NCI-H146 (cell line): ENCODE measurements around the gene TTLL1.
"Not testable (repeated sequence)": the region's sequence is repeated elsewhere in the genome, so short reads cannot be mapped to it uniquely, and the experiment has no call there.

Experiments
- DNase-seq: peaks from one replicate; lab custom pipeline; 2025; lab: John Stamatoyannopoulos, UW

The TTLL1 gene

DNA sequence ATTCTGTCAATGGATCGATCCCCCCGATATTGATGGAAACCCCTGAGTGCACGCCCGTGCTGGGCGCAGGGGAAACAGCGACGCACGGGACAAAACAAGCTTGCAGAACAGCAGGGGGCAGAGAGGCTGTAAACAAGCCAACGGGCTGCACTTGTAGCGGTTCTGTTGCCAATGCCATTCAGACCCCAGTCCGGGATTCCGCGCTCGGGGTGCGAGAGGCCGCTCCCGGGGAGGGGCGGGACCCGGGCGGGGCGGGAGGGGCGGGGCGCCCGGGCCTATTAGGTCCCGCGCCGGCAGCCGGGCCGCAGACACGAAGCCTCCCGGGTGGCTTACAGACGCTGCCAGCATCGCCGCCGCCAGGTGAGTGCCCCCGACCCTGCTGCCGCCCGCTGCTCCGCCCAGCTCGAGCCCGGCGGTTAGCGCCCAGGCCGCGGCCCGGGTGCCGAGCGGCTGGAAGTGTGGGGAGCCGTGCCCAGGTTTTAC is 21.3 kb upstream of the TTLL1 start, which contains the start of gene BIK:
TSS of gene BIK (plus strand) at position 307 of the 483 bp plus-strand sequence. CDS start 13,273 bp downstream, outside the sequence.
- peak; percentile 53 for DNase-seq

DNA sequence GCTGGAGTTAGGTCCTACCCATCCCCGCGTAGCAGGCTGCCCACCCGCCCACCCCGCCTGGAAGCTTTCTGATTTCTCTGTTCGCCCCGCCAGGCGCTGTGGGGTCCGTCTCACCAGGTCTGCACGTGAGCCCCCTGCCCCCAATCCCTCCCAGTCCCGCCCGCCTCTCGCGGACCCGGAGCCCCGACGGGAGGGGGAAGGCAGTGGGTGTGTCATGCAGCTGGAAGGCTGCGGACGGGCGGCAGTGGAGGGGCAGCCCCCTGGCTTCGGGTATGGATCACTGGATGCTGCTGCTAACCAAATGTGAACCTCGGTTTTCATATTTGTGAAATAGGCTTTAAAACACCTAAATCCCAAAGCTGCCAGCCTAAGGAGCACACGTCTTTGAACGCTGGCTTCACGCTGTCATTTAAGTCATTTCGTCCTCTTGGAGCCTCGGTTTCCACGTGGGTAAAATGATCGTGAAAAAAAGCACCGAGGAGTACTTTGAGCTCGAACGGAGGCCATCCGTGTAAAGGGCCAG is 20.8 kb upstream of the TTLL1 start:
- no peak for DNase-seq

DNA sequence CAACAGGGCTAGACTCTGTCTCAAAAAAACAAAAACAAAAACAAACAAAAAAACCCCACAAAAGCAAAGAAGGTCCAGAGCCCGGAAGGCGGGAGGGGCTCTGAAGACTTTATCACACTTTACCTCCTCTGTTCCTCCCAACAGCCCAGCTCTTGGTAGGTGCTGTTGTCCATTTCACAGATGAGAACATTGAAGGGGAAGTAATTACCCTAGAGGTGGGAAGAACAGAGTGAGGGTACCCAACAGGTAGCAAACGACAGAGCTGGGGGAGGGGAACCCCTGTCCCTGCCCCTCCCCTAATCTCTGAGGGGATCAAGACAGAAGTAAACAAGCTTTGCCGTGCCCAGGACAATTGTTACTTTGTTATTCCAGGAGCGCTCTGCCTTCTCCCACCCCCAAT is 20.3 kb upstream of the TTLL1 start:
- no peak for DNase-seq

DNA sequence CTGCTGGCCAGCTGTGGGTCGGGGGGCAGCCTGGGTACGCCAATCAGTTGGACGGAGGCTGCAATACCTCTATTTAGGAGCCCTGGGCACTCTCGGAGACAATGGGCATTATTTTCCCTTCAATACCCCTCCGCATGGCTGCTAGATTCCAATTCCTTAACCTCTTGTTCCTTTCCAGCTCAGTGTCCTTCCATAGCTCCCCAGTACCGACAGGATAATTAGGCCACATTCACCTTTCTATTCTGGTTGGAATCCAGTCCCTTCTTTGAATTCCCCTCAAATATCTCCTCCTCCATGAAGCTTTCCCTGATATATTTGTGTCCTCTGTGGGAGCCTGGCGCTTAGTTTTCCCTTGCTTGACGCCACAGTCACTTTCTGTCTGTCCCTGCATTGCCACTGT is 17.1 kb upstream of the TTLL1 start:
- DNase-seq: no peak

DNA sequence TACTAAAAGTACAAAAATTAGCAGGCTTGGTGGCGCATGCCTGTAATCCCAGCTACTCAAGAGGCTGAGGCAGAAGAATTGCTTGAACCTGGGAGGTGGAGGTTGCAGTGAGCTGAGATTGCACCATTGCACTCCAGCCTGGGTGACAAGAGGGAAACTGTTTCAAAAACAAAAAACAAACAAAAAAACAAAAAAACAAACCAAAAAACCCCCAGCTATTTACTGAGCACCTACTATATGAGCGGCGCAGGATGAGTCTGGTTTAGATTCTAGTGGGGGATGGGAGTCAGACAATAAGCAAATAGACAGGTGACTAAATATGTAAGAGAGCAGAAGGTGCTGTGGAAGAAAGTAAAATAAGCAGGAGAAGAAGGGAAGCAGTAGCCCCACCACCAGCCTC is 15.8 kb upstream of the TTLL1 start:
- not testable (repeated sequence) for DNase-seq

DNA sequence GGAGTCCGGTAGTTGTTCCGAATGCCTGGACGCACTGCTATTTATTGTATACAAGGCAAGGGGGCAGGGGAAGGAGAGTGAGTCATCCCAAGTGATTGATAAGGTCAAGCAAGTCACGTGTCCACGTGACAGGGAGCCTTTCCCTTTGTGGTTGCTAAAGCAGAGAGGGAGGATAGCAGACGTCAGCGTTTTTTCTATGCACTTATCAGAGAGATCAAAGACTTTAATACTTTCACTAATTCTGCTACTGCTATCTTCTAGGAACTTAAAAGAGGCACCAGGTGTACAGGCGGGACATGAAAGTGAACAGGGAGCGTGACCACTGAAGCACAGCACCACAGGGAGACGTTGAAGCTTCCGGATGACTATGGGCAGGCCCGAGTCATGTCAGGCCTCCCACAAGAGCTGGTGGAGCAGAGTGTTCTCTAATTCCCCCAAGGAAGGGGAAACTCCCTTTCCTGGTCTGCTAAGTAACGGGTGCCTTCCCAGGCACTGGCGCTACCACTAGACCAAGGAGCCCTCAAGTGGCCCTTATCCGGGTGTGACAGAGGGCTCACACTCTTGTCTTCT is 14.9 kb upstream of the TTLL1 start:
- not testable (repeated sequence) for DNase-seq

DNA sequence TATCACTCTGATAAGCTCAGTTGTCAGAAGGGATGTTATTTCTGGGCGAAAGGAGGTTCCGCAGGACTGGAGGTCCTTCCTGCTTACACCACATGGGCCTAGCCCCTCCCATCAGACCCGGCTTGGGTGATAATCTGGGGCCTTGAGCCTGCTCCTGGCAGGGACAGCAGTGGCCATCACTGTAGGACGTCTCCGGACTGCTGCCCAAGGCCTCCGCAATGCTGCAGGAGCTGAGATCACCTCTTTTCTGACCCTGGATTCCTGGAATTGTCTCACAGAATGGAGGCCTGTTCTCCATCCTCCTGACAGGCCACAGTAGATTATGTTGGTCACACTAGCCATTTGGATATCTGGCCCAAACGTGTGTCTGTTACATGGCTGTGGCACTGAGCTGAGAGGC is 12.1 kb upstream of the TTLL1 start:
- no peak for DNase-seq

DNA sequence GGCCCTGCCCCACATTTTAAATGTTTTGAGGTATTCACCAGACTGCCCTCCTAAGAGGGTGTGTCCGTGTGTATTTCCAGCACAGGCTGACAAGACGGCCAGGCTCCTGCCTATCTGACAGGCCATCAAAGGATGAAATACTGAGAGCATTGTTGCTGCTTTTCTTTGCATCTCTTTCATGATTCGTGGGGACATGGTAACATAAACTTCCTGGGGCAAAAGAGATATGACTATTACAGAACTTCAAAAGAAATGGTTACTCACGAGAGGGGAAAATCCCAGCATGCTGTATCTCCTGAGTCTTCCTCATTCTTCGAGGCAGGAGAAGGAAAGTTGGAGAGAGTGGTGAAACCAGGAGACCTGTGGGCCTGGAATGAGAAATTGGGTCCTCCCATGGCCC is 11.0 kb upstream of the TTLL1 start:
- DNase-seq: no peak

DNA sequence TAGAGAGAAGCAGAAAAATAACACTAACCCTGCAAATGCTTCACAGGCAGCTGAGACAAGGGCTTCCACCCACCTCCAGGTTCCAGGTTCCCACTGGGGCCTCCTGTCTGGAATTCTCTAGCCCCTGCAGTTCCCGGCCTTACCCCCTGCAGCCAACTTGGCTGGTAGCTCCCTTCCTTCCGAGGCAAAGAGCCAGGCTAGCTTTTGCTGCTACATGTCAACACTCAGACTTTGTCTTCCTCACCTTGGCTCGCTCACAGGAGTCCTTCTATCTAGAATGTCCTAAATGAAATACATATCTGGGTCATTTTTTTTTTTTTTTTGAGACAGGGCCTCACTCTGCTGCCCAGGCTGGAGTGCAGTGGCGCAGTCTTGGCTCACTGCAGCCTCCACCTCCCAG is 9.9 kb upstream of the TTLL1 start:
- DNase-seq: no peak

DNA sequence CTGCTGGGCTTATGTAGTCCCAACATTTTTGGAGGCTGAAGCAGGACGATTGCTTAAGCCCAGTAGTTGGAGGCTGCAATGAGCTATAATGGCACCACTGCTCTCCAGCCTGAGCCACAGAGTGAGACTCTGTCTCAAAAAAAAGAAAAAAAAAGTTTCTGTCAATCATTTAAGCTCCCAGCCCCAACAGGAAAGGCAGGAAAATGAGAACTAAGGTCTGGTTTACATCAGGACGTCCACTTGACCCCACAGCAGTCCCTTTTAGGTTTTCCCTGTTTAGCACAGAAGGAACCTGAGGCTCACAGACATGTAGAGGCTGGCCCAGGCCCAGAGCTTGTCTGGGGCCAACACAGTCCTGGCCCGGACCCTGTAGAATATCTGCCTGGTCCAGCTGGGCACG is 9.2 kb upstream of the TTLL1 start:
- DNase-seq: no peak

DNA sequence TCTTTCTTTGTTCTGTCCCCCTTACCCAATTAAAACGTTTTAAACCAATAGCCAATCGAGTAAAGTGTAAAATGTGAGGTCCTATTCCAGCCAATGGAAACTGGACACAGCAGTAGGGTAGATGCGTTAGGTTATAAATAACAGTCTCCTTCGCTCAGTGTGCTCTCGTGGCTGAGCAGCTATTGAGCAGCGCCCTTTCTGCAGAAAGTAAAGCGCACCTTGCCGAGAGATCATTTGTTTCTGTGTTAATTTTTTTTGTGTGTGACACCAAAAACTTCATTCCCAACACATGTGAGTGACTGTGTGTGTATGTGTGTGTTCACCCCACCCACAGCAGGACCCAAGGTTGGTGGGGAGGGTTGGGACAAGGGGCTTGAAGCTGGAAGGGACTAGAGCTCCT is 7.2 kb upstream of the TTLL1 start:
- DNase-seq: no peak

DNA sequence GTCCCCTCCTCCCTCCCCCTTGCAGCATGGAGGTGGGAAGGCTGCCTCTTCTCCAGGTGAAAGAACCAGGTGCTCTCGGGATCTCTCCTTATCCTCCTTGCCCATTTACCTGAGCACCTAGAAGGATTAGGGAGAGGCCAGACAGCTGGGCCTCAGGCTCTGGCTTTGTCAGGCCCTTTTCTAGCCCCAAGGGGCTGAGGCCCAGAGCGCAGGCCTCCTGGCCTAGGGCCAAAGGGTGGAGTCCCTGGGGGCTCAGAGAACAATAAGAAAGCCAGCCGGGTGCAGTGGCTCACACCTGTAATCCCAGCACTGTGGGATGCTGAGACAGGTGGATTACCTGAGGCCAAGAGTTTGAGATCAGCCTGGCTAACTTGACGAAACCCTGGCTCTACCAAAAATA is 5.4 kb upstream of the TTLL1 start:
- peak; percentile 54 for DNase-seq

DNA sequence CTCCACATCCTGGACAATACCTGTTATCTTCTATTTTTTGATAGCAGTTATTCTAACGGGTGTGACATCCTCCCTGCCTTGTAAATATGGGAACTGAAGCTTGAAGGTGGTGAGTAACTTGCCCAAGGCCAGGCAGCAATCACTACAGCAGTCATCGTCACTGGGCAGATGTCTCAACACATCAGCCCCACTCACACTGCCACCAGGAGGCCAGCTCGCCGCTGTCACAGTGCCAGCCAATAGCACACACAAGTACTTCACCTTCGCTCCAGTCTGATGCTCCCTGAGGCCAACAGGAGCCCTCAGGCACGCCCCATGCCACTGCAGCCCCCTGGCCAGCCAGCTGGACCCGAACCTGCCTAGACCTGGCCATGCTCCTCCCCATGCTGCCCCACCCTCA is 4.9 kb upstream of the TTLL1 start:
- peak; percentile 64 for DNase-seq

DNA sequence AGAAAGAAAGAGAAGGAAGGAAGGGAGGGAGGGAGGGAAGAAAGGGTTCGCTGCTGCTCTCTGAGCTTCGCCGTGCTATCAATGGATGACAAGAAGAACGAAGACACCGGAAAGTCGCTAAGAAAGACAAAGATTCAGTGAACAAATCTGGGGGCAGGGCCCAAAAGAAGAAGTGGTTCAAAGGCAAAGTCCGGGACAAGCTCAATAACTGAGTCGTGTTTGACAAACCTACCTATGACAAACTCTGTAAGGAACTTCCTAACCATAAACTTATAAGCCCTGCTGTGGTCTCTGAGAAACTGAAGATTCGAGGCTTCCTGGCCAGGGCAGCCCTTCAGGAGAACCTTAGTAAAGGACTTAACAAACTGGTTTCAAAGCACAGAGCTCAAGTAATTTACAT is 2.9 kb upstream of the TTLL1 start:
- no peak for DNase-seq

DNA sequence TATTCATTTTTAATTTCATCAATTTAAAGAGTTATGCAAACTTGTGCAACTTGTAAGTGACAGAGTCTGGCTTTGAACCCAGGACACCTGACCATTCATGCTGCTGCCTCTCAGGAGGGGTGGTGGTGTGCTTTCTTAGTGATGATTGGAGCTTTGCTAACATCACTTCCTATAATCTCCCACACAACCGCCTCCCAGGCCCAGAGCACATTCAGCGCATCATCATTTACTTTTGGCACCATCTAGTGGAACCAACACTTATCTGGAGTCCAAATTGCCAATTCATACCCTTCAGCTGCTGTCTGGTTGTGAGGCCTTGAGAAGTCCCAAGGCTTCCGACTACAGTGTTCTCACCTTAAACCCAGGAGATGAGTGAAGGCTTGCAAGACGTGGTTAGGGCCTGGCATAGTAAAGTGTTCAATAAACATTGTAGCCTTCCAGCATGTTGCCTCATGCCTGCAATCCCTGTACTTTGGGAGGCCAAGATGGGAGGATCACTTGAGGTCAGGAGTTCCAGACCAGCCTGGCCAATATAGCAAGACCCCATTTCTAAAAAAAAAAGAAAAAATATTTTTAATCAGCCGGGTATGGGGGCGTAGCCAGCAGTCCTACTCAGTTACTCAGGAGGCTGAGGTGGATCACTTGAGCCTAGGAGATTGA is 1.1 kb upstream of the TTLL1 start:
- DNase-seq: peak; percentile 77

DNA sequence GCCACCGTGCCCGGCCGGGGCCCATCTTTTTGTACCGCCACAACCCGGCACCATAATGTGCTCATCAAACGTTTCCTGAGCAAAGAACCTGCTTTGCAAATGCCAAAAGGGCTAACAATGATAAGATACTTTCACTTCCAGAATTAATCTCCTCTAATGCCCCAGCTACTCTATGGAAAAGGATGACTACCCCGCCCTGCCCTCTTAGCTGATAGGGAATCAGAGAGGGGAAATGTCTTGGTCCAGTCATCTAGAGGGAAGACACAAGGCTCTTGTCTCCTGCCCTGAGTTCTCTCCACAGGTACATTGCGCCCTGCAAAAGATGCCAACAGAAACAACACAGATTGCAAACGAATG is 586 bp downstream of the TTLL1 start:
- no peak for DNase-seq

DNA sequence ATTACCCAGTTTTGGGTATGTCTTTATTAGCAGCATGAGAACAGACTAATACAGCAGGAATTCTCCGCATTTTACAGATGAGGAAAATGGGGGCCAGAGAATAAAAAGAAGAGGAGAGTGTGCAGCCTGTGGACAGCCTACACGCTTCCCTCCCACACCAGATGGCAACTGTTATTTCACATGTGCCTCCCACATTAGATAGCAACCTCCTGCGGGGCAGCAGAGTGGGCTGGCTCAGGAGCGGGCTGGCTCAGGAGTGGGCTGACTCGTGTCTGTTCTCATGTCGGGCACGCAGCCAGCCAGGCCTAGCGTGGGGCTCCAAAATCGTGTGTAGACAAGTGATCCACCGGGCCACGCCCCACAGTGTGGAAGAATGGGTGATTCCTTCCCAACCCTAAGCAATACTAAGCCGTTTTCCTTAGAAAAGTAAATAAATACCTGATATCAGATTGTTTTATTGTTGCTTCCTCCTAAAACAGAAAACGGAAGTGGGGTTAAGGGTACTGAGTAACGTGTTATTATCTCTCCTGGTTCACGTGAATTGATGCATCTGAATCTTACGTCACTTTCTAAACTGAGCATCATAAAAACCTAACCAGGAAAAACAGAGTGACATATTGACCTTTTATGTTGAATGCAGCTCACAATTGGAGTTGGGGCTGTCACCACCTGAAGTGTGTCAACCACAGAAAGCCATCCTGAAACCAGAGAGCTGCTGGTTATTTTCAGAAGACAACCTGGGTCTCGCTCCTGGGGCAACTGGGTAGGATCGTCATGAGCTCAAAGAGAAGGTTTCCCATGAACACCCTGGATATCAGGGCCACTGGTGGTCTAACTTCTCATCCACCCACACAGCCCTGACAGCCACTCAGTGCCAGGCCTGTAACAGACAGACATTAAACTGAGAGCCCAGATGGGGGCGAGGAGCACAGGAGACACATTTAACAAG is 3.3 kb downstream of the TTLL1 start:
- DNase-seq: no peak

DNA sequence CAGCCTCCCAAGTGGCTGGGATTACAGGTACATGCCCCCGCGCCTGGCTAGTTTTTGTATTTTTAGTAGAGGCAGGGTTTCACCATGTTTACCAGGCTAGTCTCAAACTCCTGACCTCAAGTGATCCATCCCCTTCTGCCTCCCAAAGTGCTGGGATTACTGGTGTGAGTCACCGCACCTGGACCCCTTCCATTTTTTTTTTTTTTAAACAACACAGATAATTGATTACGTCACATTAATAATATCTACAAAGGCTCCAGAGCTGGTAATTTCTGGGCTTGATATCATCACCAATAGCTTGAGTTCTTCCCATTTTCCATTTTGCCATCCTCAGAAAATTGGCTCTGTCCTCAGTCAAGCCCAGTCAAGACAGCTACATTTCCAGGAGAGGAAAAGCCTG is 7.2 kb downstream of the TTLL1 start:
- no peak for DNase-seq

DNA sequence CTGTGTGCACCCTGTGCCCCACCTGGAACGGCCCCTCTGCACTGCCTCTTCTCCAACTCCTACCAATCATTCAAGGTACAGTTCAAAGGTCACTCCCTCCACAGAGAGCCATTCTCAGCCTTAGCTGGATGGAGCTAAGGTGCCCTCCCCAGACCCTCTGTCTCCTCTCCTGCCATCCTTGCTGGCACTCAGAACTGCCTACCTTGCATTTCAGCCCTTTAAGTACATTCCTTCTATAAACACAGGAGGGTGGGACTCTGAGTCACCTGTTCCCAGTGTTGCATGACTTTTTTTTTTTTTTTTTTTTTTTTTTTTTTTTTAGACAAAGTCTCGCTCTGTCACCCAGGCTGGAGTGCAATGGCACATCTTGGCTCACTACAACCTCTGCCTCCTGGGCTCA is 8.6 kb downstream of the TTLL1 start:
- DNase-seq: peak; percentile 31

DNA sequence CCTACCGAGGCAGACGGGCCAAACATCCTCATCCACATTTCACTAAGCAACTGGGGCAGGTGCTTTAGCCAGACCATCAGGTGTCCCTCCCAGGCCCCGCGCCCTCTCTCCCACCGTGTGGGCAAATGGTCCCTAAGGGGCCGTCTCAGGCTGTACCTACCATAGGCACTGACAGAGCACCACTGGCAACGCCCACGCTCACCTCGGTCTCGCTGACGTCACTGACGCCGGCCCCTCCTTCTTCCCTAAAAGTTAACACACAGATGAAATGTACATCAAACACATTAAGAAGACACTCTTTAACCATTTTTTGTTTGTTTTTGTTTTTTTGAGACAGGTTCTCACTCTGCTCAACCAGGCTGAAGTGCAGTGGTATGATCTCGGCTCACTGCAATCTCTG is 9.4 kb downstream of the TTLL1 start:
- DNase-seq: no peak

DNA sequence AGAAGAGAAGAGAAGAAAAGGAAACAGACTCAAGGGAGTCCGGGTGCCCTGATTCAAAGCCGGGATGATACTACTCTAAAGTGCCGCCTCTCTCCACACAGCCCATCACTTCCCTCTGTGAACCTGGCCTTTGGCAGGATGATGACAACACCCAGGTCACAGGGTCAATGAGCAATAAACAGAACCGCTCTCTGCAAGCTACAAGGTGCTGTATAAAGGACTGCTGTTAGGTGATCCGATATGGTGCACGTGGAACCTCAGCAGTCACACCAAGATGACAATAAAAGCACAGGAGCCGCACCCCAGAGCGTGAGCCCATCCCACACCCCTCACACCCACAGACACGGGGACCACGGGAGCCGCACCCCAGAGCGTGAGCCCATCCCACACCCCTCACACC is 10.7 kb downstream of the TTLL1 start:
- DNase-seq: no peak

DNA sequence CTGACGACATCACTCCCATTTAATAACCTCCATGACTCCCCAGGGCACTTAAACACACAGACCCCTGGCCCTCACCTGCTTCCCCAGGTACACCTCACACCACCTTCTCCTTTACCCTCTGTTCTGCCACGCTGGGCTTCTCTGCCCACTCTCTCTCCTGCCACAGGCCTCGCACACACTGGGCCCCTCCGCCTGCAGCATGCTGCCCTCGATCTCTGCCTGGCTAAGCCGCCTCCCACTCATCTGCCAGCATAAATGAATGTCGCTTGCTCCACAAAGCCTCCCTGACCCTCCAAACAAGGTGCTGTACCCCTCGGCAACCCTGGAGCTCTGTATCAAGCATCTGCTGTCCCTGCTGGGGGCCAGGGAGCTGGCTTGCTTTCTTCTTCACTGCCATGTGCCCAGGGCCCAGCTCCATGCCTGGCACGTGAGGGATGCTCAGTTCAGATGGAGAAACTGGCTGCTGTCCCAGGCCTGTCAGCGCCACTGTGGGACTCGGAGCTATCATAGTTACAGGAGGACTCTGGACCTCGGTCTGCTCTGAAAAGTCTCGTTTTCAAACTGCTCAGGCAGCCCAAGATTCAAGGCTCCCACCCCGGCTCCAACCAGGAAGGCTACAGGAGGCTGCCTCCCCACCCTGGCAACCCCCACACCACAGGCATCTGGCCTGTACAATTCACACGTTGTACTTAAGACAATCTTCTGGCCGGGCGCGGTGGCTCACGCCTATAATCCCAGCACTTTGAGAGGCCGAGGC is 11.9 kb downstream of the TTLL1 start:
- no peak for DNase-seq
